Heart left ventricle (tissue), 13 donors: ENCODE results near the gene OGFR.

ENCODE experiments used
- CTCF ChIP-seq, 12 donors: fragments of 200-600 bp; sonication (generic) in 4 of 12; IDR thresholded peaks; one replicate each; pipeline versions ENCODE4 v1.5.0 to v1.8.0; 2018 to 2022; ENCODE audit warnings: antibody characterized with exemption in 12 of 12, mild to moderate bottlenecking in 5 of 12
- POLR2A ChIP-seq, 2 donors: fragments of 450-650 bp; IDR thresholded peaks; one replicate each; pipeline ENCODE4 v1.6.1; 2017; ENCODE audit warnings: antibody characterized with exemption in 2 of 2, mild to moderate bottlenecking in 2 of 2, moderate library complexity in 2 of 2
- donor health status: ischemic (EF 13 %, LVEDD 7.1; RV severe dilation, severe dysfunction).
- donor health status: DM: no; HTN: yes; CAD: no.
- donor health status: DM: no; HTN: no; CAD: no.
- donor health status: ischemic (EF 25% LVEDD 6.9; RV normal size, moderate dysfunction).
- donor health status: ischemic (EF 25% LVEDD 5.7; RV mildly dilated, moderate dysfunction).
- donor health status: ischemic (EF 35%, LVEDD 5.7; RV mildly dilated, moderate dysfunction).
- donor health status: nonischemic (EF 11% LVEDD 7.7; RV severe dilation, severe dysfunction).
- donor health status: DM: yes; HTN: yes; CAD: no.
- donor health status: PGD.
- donor health status: ischemic (EF 29% LVEDD 5.4; RV normal size, mild dysfunction).
- donor health status: nonischemic (EF 23%, LVEDD 6.1; RV moderate dilation, normal function).

- TF ChIP-seq CTCF (IDR thresholded peaks at IDR 0.05) (no peak), POLR2A (IDR thresholded peaks at IDR 0.05) (no peak)
These were observed 28.5 kb upstream of the OGFR start for GRCh38 chr20:62776035-62776691.
